Ovary (tissue), 9 donors: ENCODE results near the gene CYP4Z1. TPM values are rescaled to one million over a fixed set of nuclear protein-coding genes. Genes with fewer than 3 reads are reported as not detected.
"Not testable (repeated sequence)": the region's sequence is repeated elsewhere in the genome, so short reads cannot be mapped to it uniquely, and the experiment has no call there.

Source experiments
- DNase-seq, 5 donors: peaks; one replicate each; pipeline ENCODE4 v3.0.0-alpha.2; 2019 to 2020
- H3K27ac ChIP-seq, 2 donors: fragments of 200-600 bp; one replicate each; pipeline versions ENCODE4 v1.5.1 to v1.8.0; 2019 to 2022
- H3K27me3 ChIP-seq: fragments of 200-600 bp; one replicate; pipeline ENCODE4 v1.8.0; 2022
- H3K36me3 ChIP-seq: fragments of 200-600 bp; sonication (generic); one replicate; pipeline ENCODE4 v1.5.1; 2019
- H3K4me1 ChIP-seq: one replicate; pipeline ENCODE4 v1.8.1; 2013; ENCODE audit warnings: mild to moderate bottlenecking, moderate library complexity; ENCODE audit not compliant: insufficient read depth
- H3K4me3 ChIP-seq: fragments of 200-600 bp; sonication (generic); one replicate; pipeline ENCODE4 v1.5.1; 2017
- H3K9me3 ChIP-seq, 2 donors: fragments of 200-600 bp in 1 of 2; sonication (generic) in 1 of 2; one replicate each; pipeline versions ENCODE4 v1.5.1 to v1.8.1; 2013 to 2019; ENCODE audit warnings: mild to moderate bottlenecking in 1 of 2, moderate library complexity in 1 of 2
- CTCF ChIP-seq, 3 donors: fragments of 450-650 bp in 2 of 3; fragments of 200-600 bp in 1 of 3; IDR thresholded peaks; one replicate each; pipeline versions ENCODE4 v1.5.1 to v1.8.0; 2016 to 2022; ENCODE audit warnings: antibody characterized with exemption in 3 of 3, mild to moderate bottlenecking in 1 of 3
- EP300 ChIP-seq: sonication (generic); formaldehyde crosslinking; IDR thresholded peaks from one replicate; pipeline ENCODE4 v1.6.1; 2017; ENCODE audit warnings: antibody characterized with exemption
- POLR2A ChIP-seq: fragments of 450-650 bp; IDR thresholded peaks from one replicate; pipeline ENCODE4 v1.6.1; 2017; ENCODE audit warnings: antibody characterized with exemption, mild to moderate bottlenecking, moderate library complexity
- WGBS, 3 donors: extraction: QIAGEN DNeasy Blood & Tissue Kit in 1 of 3; methylation state at CpG; one replicate each; pipeline versions ENCODE4 v1.1.5 to v1.1.7; 2013 to 2017; 5-methylcytosine and 5-hydroxymethylcytosine counted together
- intact Hi-C, 4 donors: fragments of 100-400 bp; cut with DNase I; formaldehyde crosslinking; loops; one replicate each; pipeline versions ENCODE4 v1.11.0 to v1.15.1; 2022 to 2023
- polyA plus RNA-seq, 2 donors: library from polyadenylated mRNA; stranded (reverse); fragments of 200-250 nt in 1 of 2; fragments of 350-450 nt in 1 of 2; fragmentation: Illumina TruSeq in 1 of 2; extraction: RNeasy Lipid Tissue Mini Kit (QIAGEN cat#74804) in 1 of 2; gene quantifications; one replicate each; pipeline ENCODE4 v1.2.3, GENCODE V29; 2013 to 2014
- total RNA-seq, 7 donors: library from RNA; depleted of rRNA in 2 of 7; stranded (reverse); fragments of >200 nt in 2 of 7; fragmentation: NEBNext Ultra II Directional in 3 of 7; extraction: Animal tissue kit (Norgen Biotek cat#: 25700) in 3 of 7; gene quantifications; one replicate each; pipeline versions ENCODE4 v1.1.0 to v1.2.4, GENCODE V29; 2016 to 2023
- donor health status: DM: no; HTN: no; CAD: no; lungs with moderate emphysema.
- donor health status: DM: no; HTN: no; CAD: no.
- donor health status: Bipolar disorder and iron deficiency.
- donor health status: DM: yes; HTN: yes; CAD: no.
- donor health status: DM: no; HTN: no; CAD: no.
- donor health status: DM: yes; HTN: yes; CAD: no.

CYP4Z1 gene
- total and polyA plus RNA-seq, 9 donors = 0.07 to 0.80 (median 0.27) TPM; not detected in 5

- H3K4me1 ChIP-seq, H3K9me3 ChIP-seq, DNase-seq, H3K4me3 ChIP-seq, H3K27me3 ChIP-seq, H3K27ac ChIP-seq, H3K36me3 ChIP-seq, intact Hi-C loops: not testable (repeated sequence)
- 0 to 59% (median 0%) methylated on average over 1 of the region's 1 CpG for WGBS, 3 donors
These were observed 79.5 kb downstream of the CYP4Z1 start for GRCh38 chr1:47146495-47146894.

GRCh38 chr1:47147047-47147785, 80.2 kb downstream of the CYP4Z1 start:
- intact Hi-C loops = no loop called here
- H3K9me3 ChIP-seq = no peaks in the 10 kb centered on the region
- H3K4me3 ChIP-seq = no peak overlapping the region
- H3K27ac ChIP-seq = no peak overlapping the region
- TF ChIP-seq POLR2A = no peak
- TF ChIP-seq EP300 = no peak
- no peak for TF ChIP-seq CTCF (IDR thresholded peaks at IDR 0.05)
- DNase-seq = no peak
- H3K27me3 ChIP-seq = no peaks in the 10 kb centered on the region
- WGBS, 3 donors = 34 to 46% (median 34%) methylated on average over 6 of the region's 6 CpGs
- no peaks in the 10 kb centered on the region for H3K4me1 ChIP-seq
- H3K36me3 ChIP-seq = no peaks in the 10 kb centered on the region

- DNase-seq, H3K9me3 ChIP-seq, H3K27me3 ChIP-seq, H3K36me3 ChIP-seq, H3K4me3 ChIP-seq, H3K4me1 ChIP-seq, intact Hi-C loops, H3K27ac ChIP-seq: not testable (repeated sequence)
- 13 to 30% (median 26%) methylated on average over 7 to 9 of the region's 9 CpGs for WGBS, 3 donors
These were observed 82.1 kb downstream of the CYP4Z1 start for GRCh38 chr1:47149162-47149561.

DNA sequence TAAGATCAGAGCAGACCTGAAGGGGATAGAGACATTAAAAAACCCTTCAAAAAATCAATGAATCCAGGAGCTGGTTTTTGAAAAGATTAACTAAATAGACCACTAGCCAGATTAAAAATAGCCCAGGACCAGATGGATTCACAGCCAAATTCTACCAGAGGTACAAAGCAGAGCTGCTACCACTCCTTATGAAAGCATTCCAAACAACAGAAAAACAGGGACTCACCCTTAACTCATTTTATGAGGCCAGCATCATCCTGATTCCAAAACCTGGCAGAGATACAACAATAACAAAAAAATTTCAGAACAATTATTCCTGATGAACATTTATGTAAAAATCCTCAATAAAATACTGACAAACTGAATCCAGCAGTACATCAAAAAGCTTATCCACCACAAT, 89.4 kb downstream of the CYP4Z1 start:
- H3K27ac ChIP-seq, H3K36me3 ChIP-seq, intact Hi-C loops, H3K9me3 ChIP-seq, H3K27me3 ChIP-seq, H3K4me1 ChIP-seq, DNase-seq, H3K4me3 ChIP-seq: not testable (repeated sequence)

GRCh38 chr1:47157957-47158356, 90.9 kb downstream of the CYP4Z1 start:
- H3K9me3 ChIP-seq, H3K36me3 ChIP-seq, DNase-seq, H3K27ac ChIP-seq, intact Hi-C loops, H3K4me3 ChIP-seq, H3K27me3 ChIP-seq, H3K4me1 ChIP-seq: not testable (repeated sequence)
- whole genome bisulfite sequencing, 3 donors = 60 to 86% (median 75%) methylated on average over 3 of the region's 3 CpGs

- Histone ChIP-seq H3K4me3 (no peak overlapping the region), H3K27ac (no peak overlapping the region), H3K4me1 (no peaks in the 10 kb centered on the region), H3K9me3 (no peaks in the 10 kb centered on the region), H3K27me3 (no peaks in the 10 kb centered on the region), H3K36me3 (no peaks in the 10 kb centered on the region)
- no peak for DNase-seq
- intact Hi-C loops = no loop called here
- no peak for TF ChIP-seq POLR2A
- TF ChIP-seq CTCF (IDR thresholded peaks at IDR 0.05) = no peak
- no peak for TF ChIP-seq EP300
These were observed 93.7 kb downstream of the CYP4Z1 start for GRCh38 chr1:47160716-47161115.
